DMS53 treated with DMSO at 0.1 percent for 48 hours (cell line): ENCODE data around the gene C3orf70.

ENCODE experiments used
- DNase-seq: peaks from one replicate; lab custom pipeline; 2025; ENCODE audit not compliant: unreplicated experiment; lab: John Stamatoyannopoulos, UW

C3orf70 gene

DNA sequence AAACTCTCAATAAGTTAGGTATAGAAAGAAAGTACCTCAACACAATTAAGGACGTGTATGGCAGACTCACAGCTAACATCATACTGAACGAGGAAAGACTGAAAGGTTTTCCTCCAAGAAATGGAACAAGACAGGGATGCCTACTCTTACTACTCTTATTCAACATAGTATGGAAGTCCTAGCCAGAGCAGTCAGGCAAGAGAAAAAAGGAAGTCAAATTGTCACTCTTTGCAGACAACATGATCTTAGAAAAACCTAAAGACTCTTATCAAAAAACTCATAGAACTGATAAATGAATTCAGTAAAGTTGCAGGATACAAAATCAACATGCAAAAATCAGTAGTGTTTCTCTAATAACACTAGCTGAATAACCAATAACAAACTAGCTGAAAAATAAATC, 96.0 kb downstream of the C3orf70 start:
- DNase-seq: no peak

DNA sequence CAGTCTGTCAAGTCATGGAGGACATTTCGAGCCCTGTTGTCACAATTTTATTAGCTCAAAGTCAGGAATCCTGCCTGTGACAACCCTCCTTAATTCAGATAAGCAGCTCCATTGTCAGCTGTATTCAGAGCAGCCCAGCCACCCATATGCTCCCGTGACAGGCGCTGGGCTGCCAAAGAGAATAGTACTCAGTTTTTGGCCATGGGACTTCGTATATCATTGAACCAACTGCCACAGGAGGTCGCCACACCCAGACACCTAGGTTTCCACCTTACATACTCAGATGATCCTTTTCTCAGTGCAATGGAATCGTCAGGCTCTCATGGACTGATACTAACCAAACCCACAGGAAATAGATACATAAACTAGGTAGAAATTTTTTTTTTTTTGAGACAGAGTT, 100.2 kb downstream of the C3orf70 start:
- DNase-seq: no peak

DNA sequence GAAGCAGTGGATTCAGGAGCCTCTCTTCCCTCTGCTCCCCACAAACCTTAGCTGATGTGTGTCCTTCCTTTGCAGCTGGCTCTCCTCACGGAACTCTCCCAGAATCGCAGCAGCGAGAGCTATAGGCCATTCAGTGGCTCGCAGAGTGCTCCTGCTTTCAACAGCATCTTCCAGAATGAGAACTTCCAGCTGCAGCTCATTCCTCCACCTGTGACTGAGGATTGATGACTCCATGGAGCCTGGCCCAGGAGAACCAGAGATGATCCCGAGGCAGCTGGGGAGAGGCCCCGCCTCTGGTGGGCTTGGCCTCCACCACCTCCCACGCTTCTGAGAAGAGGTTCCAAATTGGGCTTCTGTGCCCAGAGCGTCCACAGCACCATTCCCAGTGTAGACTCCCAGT, 101.1 kb downstream of the C3orf70 start:
- DNase-seq: no peak

DNA sequence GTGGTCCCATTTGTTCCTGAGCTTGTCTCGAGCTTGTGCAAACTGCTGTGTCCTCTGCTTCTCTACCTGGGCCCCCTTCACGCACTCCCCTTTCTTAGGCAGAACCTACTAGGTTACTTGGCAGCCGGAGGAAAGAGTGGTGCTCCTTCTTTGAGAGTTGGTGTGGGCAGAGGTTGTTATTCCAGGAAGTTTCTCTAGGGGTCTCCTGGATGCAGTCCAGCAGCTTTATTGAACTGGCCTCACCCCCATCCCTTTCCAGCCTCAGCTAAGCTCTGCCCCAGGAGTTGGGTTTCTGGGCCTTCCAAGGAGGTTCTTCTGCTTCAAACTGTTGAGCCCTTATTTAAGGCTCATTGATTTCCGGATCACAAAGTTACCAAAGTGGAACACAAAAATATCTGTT, 103.2 kb downstream of the C3orf70 start:
- DNase-seq: no peak

DNA sequence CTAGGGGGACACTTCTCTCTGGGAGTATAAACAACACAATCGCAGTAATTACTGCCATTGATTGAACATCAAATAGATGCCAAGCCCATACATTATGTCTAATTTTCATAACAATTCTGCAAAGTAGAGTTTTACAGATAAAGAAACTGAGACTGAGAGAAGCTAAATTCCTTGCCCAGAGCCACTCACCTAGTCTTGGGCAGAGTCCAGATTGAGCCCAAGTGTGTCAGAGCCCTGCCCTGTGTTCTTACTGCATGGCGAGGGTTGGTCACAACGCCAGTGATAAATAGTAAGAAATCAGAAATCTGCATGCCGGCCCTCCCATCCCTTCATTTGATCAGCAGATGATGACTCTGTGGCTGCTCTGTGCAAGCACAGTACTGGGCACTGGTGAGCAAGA, 106.3 kb downstream of the C3orf70 start:
- no peak for DNase-seq

DNA sequence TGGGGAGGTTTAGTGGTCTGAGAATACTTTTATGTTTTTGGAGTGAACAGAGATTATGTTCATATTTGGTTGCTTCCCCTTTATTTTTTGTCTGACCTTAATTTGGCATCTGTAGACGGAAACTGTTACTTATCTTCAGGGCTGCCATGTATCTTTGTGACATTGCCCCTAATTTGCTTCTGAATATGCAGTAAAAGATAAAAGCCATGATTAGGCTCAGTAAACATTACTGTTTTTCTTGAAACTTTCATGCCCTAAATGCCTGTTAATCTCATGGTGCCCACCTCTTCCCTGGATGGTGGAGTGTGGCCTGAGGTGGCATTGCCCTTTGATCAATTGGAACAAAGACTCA, 106.7 kb downstream of the C3orf70 start:
- DNase-seq: no peak

DNA sequence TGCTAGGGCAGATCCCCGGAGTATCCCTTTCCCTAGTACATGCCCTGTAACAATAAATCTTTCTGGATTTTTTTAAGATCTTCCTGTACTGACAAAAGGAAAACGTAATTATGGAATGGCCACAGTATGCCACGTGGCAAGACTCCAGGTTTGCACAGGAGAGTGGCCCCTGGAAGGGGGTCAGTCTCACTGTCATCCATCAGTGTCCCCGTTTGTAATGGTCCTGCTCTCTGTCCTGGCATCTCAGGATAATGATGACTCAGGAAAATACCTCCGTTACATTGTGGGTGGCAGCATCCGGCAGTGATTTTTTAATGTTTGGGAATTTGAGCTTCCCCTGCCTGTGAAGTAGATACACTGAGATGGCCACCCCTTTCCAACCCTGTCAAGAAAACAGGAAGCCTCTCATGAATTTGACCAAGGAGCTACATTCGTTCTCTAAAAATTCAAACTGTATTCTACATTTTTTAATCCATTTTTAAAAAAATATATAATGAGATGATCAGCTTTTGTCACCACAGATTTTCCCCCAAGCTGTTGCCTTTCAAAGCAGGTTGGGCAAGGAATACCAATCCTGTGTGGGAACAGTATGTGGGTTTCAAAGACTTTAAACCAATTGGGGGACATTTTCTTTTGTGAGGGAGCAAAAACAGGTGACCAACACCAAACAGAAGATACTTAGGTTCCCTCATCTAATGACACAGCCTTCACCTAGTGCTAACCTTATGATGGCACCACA, 110.4 kb downstream of the C3orf70 start:
- DNase-seq: no peak

DNA sequence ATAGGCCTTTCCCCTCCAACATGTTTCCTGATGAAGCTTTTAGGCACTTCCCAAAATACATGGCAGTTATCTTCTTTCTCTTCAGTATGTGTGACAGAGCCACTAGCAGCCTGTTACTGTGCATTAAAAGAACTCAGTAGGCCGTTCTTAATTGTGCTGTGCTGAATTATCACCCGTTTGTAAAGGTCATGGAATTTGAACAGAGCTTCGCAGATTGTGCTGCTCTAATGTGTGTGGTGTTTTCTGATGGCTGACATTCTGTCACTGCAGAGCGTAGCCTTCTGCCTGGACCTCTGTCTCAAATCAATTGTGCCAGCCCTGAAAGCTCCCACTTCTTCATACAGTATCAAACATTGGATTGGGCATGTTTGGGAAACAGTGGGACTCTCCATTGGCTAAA, 111.3 kb downstream of the C3orf70 start:
- no peak for DNase-seq

DNA sequence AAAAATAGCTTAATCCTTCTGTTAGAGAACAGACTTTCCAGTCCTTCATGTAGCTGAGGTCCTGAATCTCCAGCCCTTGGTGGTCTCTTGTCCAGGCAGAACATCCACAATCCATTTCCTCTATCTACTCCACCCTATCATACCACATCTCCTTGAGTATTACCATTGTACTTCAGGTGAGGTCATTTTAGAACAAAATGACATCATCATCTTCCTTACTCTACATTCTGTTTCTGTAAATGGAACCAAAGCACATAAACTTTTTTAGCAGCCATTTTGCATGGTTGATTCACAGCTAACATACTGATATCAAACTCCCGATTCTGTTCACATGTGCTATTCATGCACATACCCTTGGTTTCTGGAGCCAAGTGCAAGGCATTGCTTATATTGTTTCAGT, 112.4 kb downstream of the C3orf70 start:
- no peak for DNase-seq

DNA sequence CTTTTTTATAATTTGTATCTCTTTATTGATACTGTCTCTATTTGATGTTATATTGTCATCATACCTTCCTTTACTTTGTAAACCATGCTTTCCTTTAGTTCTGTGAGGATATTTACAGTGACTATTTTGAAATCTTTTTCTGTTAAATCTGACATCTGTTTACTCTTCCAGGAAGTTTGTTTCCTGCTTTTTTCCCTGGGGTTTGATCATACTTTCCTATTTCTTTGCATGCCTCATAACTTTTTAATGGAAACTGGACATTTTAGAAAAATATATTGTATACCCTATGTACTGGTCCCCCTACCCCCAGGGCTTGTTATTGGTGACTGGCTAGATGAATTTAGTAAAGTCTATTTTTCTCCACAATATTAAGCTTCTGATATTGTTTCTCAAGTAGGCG, 115.1 kb downstream of the C3orf70 start:
- DNase-seq: no peak

DNA sequence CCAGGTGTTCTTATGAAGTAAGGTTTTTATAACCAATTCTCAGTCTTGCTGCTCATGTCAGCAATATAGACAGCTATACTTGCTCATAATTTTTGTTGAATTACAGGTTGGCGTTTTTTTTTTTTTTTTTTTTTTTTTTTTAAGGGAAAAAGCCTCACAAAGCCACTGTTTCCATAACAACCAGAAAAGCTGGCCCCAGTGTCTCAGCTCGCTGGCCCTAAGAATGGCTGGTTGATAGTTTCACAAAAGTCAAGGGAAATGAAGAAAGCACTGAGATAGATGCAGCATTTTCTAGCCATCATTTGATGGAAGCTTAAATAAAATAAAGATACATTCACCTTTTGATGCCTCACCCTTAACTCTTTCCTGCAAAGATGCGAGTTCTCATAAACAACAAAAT, 121.9 kb downstream of the C3orf70 start:
- DNase-seq: no peak

DNA sequence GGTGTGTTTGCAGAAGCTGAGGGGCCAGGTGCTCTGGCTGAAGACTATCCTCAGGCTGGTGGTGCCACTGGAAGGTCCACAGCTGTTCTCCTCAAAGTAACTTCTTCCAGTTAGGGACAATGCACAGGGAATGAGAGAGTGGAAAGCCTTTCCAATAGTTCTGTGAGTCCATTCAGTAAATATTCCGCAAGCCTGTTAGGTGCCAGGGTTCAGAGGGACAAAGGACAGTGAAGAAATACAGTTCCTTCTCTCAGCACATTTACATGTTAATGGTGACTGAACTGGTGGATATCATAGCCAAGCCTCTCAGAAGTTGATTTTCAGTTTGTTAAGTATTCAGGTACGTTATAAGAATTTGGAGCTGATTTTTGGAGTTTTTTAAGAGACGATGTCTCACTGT, 122.5 kb downstream of the C3orf70 start:
- DNase-seq: no peak

DNA sequence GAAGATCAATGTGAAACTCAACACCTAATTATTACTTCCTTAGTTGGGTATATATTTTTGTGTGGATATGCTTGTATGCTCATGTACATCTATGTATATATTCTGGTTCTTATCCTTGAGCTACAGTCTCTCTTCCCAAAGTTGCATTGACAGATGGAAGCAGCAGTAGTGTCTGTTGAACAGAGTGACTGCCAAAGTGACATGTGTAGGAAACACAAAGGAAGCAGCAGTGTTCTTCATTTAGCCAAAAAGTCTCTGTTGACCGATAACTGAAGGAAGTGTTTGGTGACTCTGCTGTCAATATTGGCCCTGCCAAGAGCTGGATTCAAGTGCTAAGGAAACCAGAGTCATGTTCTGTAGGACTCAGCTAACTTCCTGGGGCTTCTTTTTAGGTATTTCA, 123.8 kb downstream of the C3orf70 start:
- DNase-seq: no peak

DNA sequence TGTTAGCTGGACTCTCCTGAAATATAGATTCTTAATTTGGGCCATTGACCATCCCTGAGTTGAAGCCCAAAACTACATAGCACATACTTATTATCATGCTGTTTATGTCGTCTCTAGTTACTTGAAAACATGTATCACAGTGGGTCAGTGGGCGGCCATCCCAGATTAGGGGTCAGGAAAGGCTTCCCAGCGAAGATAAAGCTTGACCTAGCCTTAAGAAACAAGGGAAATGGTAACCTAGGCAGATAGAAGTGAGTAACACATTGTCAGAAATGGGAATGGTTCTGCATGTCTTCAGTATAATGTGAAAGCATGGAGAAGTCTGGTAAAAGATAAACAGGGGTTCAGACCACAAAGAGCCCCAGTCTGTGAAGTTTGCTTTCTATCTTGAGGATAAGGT, 124.7 kb downstream of the C3orf70 start:
- no peak for DNase-seq
